Erythroblast (primary cell): Measurements from ENCODE around the gene DICER1.
"Not testable (repeated sequence)": the region's sequence is repeated elsewhere in the genome, so short reads cannot be mapped to it uniquely, and the experiment has no call there.

Experiments used
- DNase-seq, 2 experiments: peaks; one replicate each; lab custom pipeline; 2025; lab: John Stamatoyannopoulos, UW
- GATA1 ChIP-seq: IDR thresholded peaks from 2 replicates; pipeline ENCODE4 v1.6.1; 2011; ENCODE audit warnings: low read depth, mild to moderate bottlenecking, control low read depth, low read length, moderate library complexity
- POLR2A ChIP-seq: IDR thresholded peaks from 2 replicates; pipeline ENCODE4 v1.6.1; 2011; ENCODE audit warnings: mild to moderate bottlenecking, low read length

DICER1 gene, protein sequence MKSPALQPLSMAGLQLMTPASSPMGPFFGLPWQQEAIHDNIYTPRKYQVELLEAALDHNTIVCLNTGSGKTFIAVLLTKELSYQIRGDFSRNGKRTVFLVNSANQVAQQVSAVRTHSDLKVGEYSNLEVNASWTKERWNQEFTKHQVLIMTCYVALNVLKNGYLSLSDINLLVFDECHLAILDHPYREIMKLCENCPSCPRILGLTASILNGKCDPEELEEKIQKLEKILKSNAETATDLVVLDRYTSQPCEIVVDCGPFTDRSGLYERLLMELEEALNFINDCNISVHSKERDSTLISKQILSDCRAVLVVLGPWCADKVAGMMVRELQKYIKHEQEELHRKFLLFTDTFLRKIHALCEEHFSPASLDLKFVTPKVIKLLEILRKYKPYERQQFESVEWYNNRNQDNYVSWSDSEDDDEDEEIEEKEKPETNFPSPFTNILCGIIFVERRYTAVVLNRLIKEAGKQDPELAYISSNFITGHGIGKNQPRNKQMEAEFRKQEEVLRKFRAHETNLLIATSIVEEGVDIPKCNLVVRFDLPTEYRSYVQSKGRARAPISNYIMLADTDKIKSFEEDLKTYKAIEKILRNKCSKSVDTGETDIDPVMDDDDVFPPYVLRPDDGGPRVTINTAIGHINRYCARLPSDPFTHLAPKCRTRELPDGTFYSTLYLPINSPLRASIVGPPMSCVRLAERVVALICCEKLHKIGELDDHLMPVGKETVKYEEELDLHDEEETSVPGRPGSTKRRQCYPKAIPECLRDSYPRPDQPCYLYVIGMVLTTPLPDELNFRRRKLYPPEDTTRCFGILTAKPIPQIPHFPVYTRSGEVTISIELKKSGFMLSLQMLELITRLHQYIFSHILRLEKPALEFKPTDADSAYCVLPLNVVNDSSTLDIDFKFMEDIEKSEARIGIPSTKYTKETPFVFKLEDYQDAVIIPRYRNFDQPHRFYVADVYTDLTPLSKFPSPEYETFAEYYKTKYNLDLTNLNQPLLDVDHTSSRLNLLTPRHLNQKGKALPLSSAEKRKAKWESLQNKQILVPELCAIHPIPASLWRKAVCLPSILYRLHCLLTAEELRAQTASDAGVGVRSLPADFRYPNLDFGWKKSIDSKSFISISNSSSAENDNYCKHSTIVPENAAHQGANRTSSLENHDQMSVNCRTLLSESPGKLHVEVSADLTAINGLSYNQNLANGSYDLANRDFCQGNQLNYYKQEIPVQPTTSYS (N-terminal part only)

DNA sequence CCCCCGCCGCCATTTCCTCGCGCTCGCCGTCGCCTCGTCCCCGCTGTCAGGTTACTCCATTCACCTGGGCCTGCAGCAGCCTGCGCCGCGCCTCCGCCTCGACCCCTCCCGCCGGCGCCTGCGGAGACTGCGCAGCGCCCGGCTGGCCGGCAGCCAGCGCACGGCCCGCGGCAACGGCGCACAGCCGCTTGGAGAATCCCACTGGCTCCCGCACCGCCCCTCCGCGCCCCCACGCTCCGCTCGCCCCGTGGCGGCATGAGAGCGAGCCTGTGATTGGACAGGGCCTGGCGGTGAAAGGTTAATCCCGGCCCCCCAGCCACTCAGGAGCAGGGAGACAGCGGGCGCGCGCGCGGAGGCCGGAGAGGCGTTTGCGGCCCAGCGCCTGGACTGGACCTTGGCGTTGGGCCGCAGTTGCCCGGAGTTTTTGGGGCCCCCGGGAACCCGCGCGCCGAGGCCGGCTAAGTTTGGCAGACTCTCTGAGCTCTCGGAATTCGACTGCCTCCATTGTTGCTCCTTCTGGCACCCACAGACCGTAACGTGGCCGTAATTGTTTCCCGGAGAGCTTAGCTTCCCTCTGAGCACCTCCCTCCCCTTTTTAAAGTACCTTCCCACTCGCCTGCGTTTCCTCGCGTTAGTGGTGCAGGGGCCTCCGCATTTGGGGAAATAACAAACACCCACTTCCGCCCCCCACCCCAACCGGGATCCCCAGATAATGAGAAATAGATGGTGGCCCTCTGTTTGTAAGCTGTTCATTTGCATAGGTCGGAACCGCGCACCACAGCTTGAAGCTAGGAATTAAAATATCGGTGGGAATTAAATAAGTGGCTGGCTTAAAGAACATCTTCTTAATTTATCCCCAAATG lies at the start of gene DICER1:
Gene DICER1, minus strand, starts transcription at position 203 of the 863 bp plus-strand sequence. CDS start 24,071 bp downstream, outside the sequence.
- TF ChIP-seq POLR2A (peak; percentile 61), GATA1 (no peak)
- DNase-seq: peak; percentile 94 to 97

DNA sequence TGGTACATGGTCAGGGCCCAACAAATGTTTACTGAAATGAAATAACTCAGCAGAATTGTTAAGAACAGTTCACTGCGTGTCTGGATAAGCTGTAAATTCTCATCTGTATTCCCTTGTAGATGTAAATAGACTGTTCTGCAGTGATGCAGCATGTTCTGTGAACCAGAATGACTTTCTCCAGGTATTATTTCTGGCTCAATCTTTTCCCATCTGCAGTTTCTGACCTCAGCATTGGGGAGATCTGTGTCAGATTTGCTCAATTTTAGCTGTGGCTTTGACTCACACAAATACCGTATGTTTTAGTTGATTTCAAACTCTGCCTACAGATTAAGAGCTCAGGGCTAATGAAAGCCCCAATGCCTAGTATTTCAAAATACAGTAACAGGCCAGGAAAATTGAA lies 49.2 kb upstream of the DICER1 start:
- no peak for DNase-seq
- no peak for TF ChIP-seq POLR2A

DNA sequence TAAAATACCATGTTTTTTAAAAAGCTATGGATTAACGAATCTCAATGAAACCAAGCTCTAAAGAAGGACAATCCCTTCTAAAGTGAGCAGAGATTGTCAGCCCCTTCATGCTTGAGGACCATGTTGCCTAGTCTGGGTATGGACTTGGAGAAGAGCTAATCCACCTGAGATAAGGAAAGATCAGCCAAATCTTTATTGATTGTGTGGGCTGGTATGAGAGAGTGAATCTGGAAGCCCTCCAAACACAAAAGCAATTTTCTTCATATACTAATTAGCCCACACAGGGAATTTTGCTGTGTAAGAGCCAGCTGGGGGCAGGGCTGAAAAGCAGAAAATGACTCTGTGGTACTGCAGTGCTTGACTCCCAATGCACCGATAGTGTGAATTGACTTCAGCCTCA lies 47.4 kb upstream of the DICER1 start:
- TF ChIP-seq POLR2A: no peak
- TF ChIP-seq GATA1: no peak
- DNase-seq: no peak

DNA sequence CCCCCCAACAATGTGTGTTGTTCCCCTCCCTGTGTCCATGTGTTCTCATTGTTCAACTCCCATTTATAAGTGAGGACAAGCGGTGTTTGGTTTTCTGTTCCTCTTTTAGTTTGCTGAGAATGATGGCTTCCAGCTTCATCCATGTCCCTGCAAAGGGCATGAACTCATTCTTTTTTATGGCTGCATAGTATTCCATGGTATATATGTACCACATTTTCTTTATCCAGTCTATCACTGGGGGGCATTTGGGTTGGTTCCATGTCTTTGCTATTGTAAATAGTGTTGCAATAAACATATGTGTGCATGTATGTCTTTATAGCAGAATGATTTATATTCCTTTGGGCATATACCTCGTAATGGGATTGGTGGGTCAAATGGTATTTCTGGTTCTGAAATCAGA lies 44.4 kb upstream of the DICER1 start:
- DNase-seq: not testable (repeated sequence)

DNA sequence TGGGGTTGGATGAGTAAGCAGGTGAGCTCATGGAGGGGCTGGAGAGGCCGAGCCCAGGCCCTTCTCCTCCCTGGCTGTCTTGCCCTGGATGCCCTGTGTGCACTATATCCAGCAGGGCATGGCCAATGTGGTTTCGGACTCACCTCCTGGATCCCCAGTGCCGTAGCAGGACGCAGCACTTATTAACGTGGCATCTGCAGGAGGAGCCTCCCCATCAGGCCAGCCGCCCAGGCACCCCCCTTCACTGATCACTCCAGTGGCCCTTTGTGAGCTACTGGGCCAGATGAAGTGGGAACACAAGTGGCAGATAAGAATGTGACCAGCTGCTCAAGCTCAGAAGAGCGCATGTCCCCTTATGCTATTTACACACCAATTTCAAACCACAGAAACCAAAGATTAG lies 43.1 kb upstream of the DICER1 start:
- no peak for TF ChIP-seq POLR2A
- no peak for TF ChIP-seq GATA1
- DNase-seq: no peak

DNA sequence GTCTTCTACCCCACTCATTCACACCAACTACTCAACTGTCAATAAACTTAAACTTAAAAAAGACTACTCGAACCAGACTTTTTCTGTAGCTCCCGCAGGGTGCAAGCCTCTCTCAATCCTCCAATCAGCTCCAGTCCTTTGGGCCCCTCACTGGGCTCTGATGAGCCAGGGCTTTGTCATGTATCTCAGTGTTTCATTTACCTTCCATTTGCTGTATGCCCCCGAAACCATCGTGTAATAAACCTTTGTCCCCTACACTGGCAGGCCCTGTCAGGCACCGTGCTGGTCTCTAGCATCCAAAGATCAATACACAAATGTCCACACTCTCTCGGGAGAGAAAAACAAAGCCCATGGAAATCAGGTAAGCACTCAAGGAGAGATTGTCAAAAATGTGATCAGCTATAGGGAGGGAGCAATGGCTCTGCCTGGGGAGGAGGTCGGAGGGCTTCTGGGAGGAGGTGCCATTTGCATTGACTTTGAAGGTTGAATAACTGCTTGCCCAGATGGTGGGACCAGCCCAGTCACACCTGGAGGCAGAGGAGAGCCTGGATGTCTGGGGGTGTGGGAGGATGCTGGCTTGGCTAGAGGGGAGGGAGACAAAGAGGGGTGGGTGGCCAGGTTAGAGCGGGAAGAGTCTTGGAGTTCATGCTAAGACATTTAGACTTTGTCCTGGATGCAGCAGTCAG lies 42.1 kb upstream of the DICER1 start:
- no peak for DNase-seq
- TF ChIP-seq GATA1 (no peak), POLR2A (no peak)

DNA sequence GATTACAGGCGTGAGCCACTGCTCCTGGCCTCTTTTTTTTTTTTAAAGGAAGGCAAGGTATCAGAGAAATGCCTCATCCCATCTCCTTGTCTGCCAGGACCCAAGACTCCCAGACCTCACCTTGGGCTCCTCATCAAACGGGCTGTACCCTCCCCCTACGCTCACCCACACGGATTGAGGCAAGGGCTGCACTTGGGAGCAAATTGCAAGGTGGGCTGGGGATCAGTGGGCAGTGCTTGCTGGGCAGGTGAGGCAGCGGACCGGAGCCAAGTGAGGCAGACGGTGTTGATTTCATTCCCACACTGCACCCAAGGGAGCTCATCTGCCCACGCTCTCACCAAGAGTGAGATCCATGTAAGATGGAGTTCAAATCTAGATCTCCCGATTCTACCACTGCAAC lies 41.0 kb upstream of the DICER1 start:
- TF ChIP-seq GATA1 (no peak), POLR2A (no peak)

DNA sequence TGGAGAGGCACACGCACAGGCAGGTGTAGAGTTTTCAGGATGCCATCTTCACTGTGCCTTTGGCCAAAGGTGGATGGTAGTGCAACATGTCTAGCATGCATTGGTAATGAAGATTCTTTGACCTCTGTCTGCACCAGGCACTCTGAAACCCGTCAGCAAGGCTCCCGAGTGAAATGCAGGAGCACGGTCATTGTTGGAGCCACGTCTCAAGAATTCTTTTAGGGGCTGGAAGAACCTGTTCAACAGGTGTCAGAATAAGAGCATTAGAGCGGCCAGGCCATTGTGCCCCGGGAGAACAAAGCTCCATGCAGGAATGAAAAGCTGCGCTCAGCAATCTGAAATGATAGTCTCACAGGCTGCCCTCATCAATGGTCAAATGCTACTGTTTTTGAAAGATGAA lies 40.2 kb upstream of the DICER1 start:
- TF ChIP-seq GATA1: no peak
- TF ChIP-seq POLR2A: no peak
- no peak for DNase-seq

More for the DNA sequence above, 41.0 kb upstream of the DICER1 start:
- DNase-seq: no peak

DNA sequence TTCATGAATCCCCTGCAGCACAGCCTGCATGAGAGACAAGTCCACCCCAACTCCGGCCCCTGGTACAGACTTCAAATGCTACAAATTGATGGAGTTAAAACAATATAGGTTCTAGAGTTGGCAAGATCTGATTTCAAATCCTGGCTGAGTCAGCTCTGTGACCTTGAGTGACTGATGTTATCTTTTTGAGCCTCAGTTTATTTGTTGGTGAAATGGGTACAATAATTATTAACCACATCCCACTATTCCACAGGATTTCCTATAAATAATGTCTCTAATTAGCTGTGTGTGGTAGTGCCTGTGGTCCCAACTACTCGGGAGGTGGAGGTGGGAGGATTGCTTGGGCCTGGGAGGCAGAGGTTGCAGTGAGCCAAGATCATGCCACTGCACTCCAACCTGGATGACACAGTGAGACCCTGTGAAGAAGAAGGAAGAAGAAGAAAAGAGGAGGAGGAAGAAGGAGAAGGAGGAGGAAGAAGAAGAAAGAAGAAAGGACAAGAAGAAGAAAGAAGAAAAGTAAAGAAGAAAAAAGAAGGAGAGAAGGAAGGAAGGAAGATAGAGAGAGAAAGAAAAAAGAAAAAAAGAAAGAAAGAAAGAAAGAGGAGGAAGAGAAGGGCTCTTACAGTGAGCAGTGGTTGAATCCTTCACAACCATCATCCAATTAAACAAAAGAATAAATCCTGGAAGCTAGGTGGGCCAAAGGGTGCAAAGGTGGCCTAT lies 39.7 kb upstream of the DICER1 start:
- TF ChIP-seq GATA1 (no peak), POLR2A (no peak)
- DNase-seq: no peak

DNA sequence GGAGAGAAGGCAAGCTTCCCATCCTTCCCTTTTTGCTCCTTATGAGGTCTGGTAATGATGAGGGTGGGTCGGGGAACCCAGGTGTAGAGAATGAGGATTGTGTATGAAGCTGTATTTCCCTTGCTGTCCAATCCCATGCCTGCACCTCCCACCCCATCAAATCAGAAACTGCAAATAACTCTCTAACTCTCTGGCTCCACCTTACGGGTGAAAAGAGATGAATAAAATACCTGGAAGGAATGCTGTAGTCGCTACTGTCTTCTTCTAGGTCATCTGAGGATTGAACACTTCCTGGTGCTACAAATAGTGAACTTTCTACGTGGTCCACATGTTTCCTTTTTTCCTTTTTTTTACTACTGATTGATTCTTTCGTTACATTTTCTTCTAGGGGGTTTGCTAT lies 38.9 kb upstream of the DICER1 start:
- DNase-seq: peak; percentile 27 to 51
- TF ChIP-seq POLR2A (no peak), GATA1 (no peak)

DNA sequence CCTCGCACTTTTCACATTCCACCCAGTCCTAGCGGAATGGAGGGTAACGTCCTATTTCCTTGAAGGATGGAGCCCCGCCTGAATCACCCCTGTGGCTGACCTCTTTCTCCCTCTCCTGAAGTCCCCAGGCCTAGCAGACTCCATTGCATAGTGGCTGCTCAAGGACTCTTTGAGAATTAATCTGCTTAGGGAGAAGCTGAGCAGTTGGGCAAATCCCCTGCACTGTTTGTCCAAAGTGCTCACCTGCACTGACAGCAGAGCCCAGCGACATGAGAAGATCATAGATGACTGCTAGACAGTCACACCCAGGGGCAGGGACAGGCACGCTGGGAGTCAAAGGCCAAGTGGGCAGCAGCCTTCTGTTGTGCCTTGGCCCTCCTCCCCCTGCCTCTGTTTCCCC lies 37.7 kb upstream of the DICER1 start:
- no peak for DNase-seq
- TF ChIP-seq GATA1 (no peak), POLR2A (no peak)

DNA sequence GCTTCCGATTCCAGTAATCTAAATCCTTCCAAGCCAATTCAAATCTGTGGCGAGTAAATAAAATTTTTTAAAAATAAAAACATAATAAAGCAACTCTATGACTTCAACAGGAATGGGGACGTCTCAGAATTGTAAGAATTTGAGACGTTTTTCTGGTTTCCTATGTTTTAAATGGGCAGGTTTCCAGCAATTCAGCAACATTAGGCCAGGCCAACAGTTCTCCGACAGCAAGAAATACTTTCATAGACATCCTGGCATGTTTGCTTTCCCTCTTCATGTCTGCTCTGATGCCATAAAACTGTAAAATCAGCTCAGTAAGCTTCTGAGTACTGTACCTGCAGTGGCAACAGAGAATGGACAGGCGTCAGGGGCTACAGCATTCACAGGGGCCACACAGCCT lies 35.8 kb upstream of the DICER1 start:
- DNase-seq: no peak
- TF ChIP-seq POLR2A (no peak), GATA1 (no peak)
